Transverse colon (tissue), 4 donors: ENCODE measurements around the gene ZER1.

Experiments
- CTCF ChIP-seq, 5 experiments: fragments of 200-600 bp in 3 of 5; fragments of 450-650 bp in 2 of 5; sonication (generic) in 3 of 5; IDR thresholded peaks; 1 replicate in 2 of 5; 2 replicates in 3 of 5; pipeline ENCODE4 v1.5.1; 2016 to 2017; ENCODE audit warnings: antibody characterized with exemption in 5 of 5, inconsistent platforms in 3 of 5, mild to moderate bottlenecking in 2 of 5, moderate library complexity in 1 of 5
- POLR2AphosphoS5 ChIP-seq, 3 donors: sonication (generic); formaldehyde crosslinking; IDR thresholded peaks; one replicate each; pipeline ENCODE4 v1.6.1; 2016; ENCODE audit warnings: antibody characterized with exemption in 3 of 3

- TF ChIP-seq POLR2AphosphoS5 (IDR thresholded peaks at IDR 0.05) = no peak
- no peak for TF ChIP-seq CTCF (IDR thresholded peaks at IDR 0.05)
These were observed 49.1 kb downstream of the ZER1 start for GRCh38 chr9:128722380-128723351.
